Motor neuron (in vitro differentiated cells): ENCODE measurements around the gene IFT172. TPM values are rescaled to one million over a fixed set of nuclear protein-coding genes. Genes with fewer than 3 reads are reported as not detected.

Experiments
- ATAC-seq, 8 experiments: fragments of 200-7000 bp; cut with Tn5 transposase; replicated peaks in 6 of 8; 2 replicates each; pipeline ENCODE4 v1.8.0; 2021; ENCODE audit warnings: mild to moderate bottlenecking in 8 of 8, moderate library complexity in 8 of 8
- H3K27ac ChIP-seq, 2 donors: fragments of 250-450 bp; sonication (Bioruptor Pico); 2 replicates each; pipeline ENCODE4 v1.9.0; 2021; ENCODE audit warnings: antibody characterized with exemption in 2 of 2, mild to moderate bottlenecking in 2 of 2, moderate library complexity in 1 of 2
- H3K4me1 ChIP-seq, 2 donors: fragments of 250-450 bp; sonication (Bioruptor Pico); replicated peaks in 1 of 2; 2 replicates each; pipeline ENCODE4 v1.6.1; 2021; ENCODE audit warnings: antibody characterized with exemption in 2 of 2, mild to moderate bottlenecking in 2 of 2, moderate library complexity in 1 of 2
- H3K4me3 ChIP-seq, 5 donors: fragments of 250-450 bp; sonication (Bioruptor Pico); 2 replicates each; pipeline ENCODE4 v1.9.0; 2021; ENCODE audit warnings: antibody characterized with exemption in 5 of 5, mild to moderate bottlenecking in 5 of 5, moderate library complexity in 4 of 5
- WGBS, 10 experiments: fragments of 450-650 bp; shearing (Covaris generic); methylation state at CpG; one replicate each; pipeline ENCODE4 v1.0.0; 2022; 5-methylcytosine and 5-hydroxymethylcytosine counted together
- in situ Hi-C, 9 experiments: fragments of 400-800 bp; cut with MboI; loops; one replicate each; pipeline ENCODE4 v1.15.0; 2021; ENCODE audit warnings: low sequenced_read_pairs in 9 of 9, low pct_unique_long_range_greater_than_20kb in 2 of 9; ENCODE audit not compliant: unreplicated experiment in 9 of 9
- total RNA-seq, 8 experiments: library from RNA; unstranded; fragments of 300-600 nt; gene quantifications; 2 replicates each; pipeline versions ENCODE4 v1.2.3 to v1.2.4, GENCODE V29; 2022

The IFT172 gene
- total RNA-seq, 8 experiments from 2014 or later: 16.8 to 44.0 (median 24.7) TPM

- Histone ChIP-seq H3K4me1 (peaks cover 7 to 10% of the 10 kb centered on the region in 2 donors), H3K4me3 (peak overlapping the region; percentile 71 to 100 (median 93)), H3K27ac (peak overlapping the region; percentile 81 to 96)
- ATAC-seq: peak in 3 of 8 experiments; percentile 16 to 69 (median 19)
- WGBS, 10 experiments: 0 to 3% (median 0%) methylated on average over 2 to 11 of the region's 33 CpGs
- in situ Hi-C loops: no loop called here
These were observed 80.8 kb downstream of the IFT172 start for GRCh38 chr2:27408601-27409320.

GRCh38 chr2:27407798-27408491 is 81.6 kb downstream of the IFT172 start:
- peak overlapping the region; percentile 71 to 100 (median 93) for H3K4me3 ChIP-seq
- in situ Hi-C loops: no loop called here
- ATAC-seq: no peak
- H3K4me1 ChIP-seq: peaks cover 7 to 10% of the 10 kb centered on the region in 2 donors
- WGBS, 10 experiments: 5 to 77% (median 44%) methylated on average over 3 to 15 of the region's 16 CpGs
- no peak overlapping the region for H3K27ac ChIP-seq

GRCh38 chr2:27400348-27401135 is 89.0 kb downstream of the IFT172 start:
- no peak for ATAC-seq
- 94 to 100% (median 95%) methylated on average over 2 of the region's 2 CpGs; no CpG with 5 or more reads in 7 of the 10 experiments for WGBS, 10 experiments
- in situ Hi-C loops: no loop called here
- Histone ChIP-seq H3K4me3 (no peak overlapping the region), H3K4me1 (no peaks in the 10 kb centered on the region), H3K27ac (no peak overlapping the region)

- H3K4me3 ChIP-seq: no peak overlapping the region
- in situ Hi-C loops: no loop called here
- 92 to 100% (median 100%) methylated on average over 1 to 4 of the region's 5 CpGs; no CpG with 5 or more reads in 4 of the 10 experiments for WGBS, 10 experiments
- H3K27ac ChIP-seq: no peak overlapping the region
- no peaks in the 10 kb centered on the region for H3K4me1 ChIP-seq
- no peak for ATAC-seq
These were observed 90.6 kb downstream of the IFT172 start for GRCh38 chr2:27398962-27399361.

Other genes starting within 250 kb of the IFT172 start
- 1 to 10 TPM in 1 of 8 experiments, under 1 TPM in 7; 0.27 to 1.6 (median 0.61) TPM for gene SLC30A3, start 226.7 kb downstream of the IFT172 start, total RNA-seq
- not detected for gene DNAJC5G, start 214.3 kb downstream of the IFT172 start, total RNA-seq
- under 1 TPM in 7 of 8 experiments, not detected in 1; 0.25 to 1.00 (median 0.38) TPM for gene TRIM54, start 207.3 kb downstream of the IFT172 start, total RNA-seq
- 1 to 10 TPM in 5 of 8 experiments, under 1 TPM in 2, not detected in 1; 0.61 to 3.5 (median 1.4) TPM for gene UCN, start 181.3 kb downstream of the IFT172 start, total RNA-seq
- gene MPV17, start 166.6 kb downstream of the IFT172 start, total RNA-seq: 100 to 1,000 TPM in 1 of 8 experiments, 10 to 100 TPM in 7; 36.7 to 141 (median 68.9) TPM
- 10 to 100 TPM; 19.6 to 80.8 (median 33.0) TPM for gene GTF3C2, start 133.0 kb downstream of the IFT172 start, total RNA-seq
- gene EIF2B4, start 119.4 kb downstream of the IFT172 start, total RNA-seq: 10 to 100 TPM; 24.0 to 51.7 (median 34.6) TPM
- 100 to 1,000 TPM in 2 of 8 experiments, 10 to 100 TPM in 6; 46.1 to 142 (median 83.7) TPM for gene SNX17, start 119.1 kb downstream of the IFT172 start, total RNA-seq
- 10 to 100 TPM; 12.7 to 22.5 (median 18.6) TPM for gene ZNF513, start 109.0 kb downstream of the IFT172 start, total RNA-seq
- gene PPM1G, start 80.2 kb downstream of the IFT172 start, total RNA-seq: 100 to 1,000 TPM in 2 of 8 experiments, 10 to 100 TPM in 6; 58.0 to 119 (median 77.6) TPM
- gene NRBP1, start 61.1 kb downstream of the IFT172 start, total RNA-seq: 100 to 1,000 TPM in 1 of 8 experiments, 10 to 100 TPM in 7; 48.8 to 108 (median 77.5) TPM
- 1 to 10 TPM in 6 of 8 experiments, under 1 TPM in 1, not detected in 1; 0.54 to 3.2 (median 1.7) TPM for gene KRTCAP3, start 47.4 kb downstream of the IFT172 start, total RNA-seq
- 10 to 100 TPM in 1 of 8 experiments, 1 to 10 TPM in 7; 2.8 to 74.2 (median 6.8) TPM for gene FNDC4, start 5.5 kb upstream of the IFT172 start, total RNA-seq
- gene GCKR, start 7.1 kb upstream of the IFT172 start, total RNA-seq: 1 to 10 TPM in 2 of 8 experiments, under 1 TPM in 5, not detected in 1; 0.16 to 2.4 (median 0.66) TPM
- 10 to 100 TPM; 15.7 to 67.2 (median 51.4) TPM for gene ZNF512, start 93.3 kb upstream of the IFT172 start, total RNA-seq
- 10 to 100 TPM in 1 of 8 experiments, 1 to 10 TPM in 7; 2.4 to 18.5 (median 6.5) TPM for gene CCDC121, start 139.3 kb upstream of the IFT172 start, total RNA-seq
- 10 to 100 TPM; 22.5 to 67.6 (median 32.5) TPM for gene GPN1, start 139.3 kb upstream of the IFT172 start, total RNA-seq
- 10 to 100 TPM; 33.9 to 59.7 (median 40.3) TPM for gene SUPT7L, start 173.9 kb upstream of the IFT172 start, total RNA-seq
- 10 to 100 TPM; 26.3 to 35.6 (median 29.9) TPM for gene SLC4A1AP, start 174.1 kb upstream of the IFT172 start, total RNA-seq